OCI-LY1 (cell line): ENCODE results near the gene LAMA3.

Experiments
- CTCF ChIP-seq: fragments of 200-600 bp; sonication (generic), shearing (Covaris generic); IDR thresholded peaks from 2 replicates; pipeline ENCODE4 v1.5.1; 2017; ENCODE audit warnings: mild to moderate bottlenecking, antibody characterized with exemption, low read length, moderate library complexity, mixed read lengths
- EZH2 ChIP-seq: fragments of 200-600 bp; sonication (generic), shearing (Covaris generic); IDR thresholded peaks from 2 replicates; pipeline ENCODE4 v1.8.0; 2017; ENCODE audit warnings: borderline replicate concordance, mixed run types, mild to moderate bottlenecking, antibody characterized with exemption, low read length, moderate library complexity, mixed read lengths

- TF ChIP-seq CTCF (no peak), EZH2 (no peak)
Observed at GRCh38 chr18:23814991-23815614, 125.8 kb downstream of the LAMA3 start.
